Measurements from ENCODE around the gene FOSB.

FOSB gene

GRCh38 chr19:45470762-45471081 lies 2.9 kb downstream of the FOSB start:
- no peak for TF ChIP-seq TAF1 (IDR thresholded peaks at IDR 0.05; ENCODE audit: low read depth)
- no peak for TF ChIP-seq ZBTB7A (IDR thresholded peaks at IDR 0.05; ENCODE audit: low read depth)
- no peak for TF ChIP-seq MAX (IDR thresholded peaks at IDR 0.05)
- no peak for TF ChIP-seq CEBPB (IDR thresholded peaks at IDR 0.05)
- TF ChIP-seq EP300 (IDR thresholded peaks at IDR 0.05; ENCODE audit: borderline replicate concordance), result no peak
- TF ChIP-seq TCF12 (IDR thresholded peaks at IDR 0.05; ENCODE audit: low read depth), result no peak
- TF ChIP-seq TEAD4 (IDR thresholded peaks at IDR 0.05), result no peak
- no peak for TF ChIP-seq USF1 (IDR thresholded peaks at IDR 0.05)
- TF ChIP-seq CREB1 (IDR thresholded peaks at IDR 0.05; ENCODE audit: low read depth), result no peak
- no peak for TF ChIP-seq EGR1 (IDR thresholded peaks at IDR 0.05)
- TF ChIP-seq RAD21 (IDR thresholded peaks at IDR 0.05; ENCODE audit: low read depth), result no peak
- TF ChIP-seq NFIC (IDR thresholded peaks at IDR 0.05), result no peak
- no peak for TF ChIP-seq REST (IDR thresholded peaks at IDR 0.05; ENCODE audit: low read depth)
- no peak for TF ChIP-seq YY1 (IDR thresholded peaks at IDR 0.05; ENCODE audit: low read depth)

GRCh38 chr19:45471111-45471930 lies 3.5 kb downstream of the FOSB start:
- TF ChIP-seq RAD21 (IDR thresholded peaks at IDR 0.05; ENCODE audit: low read depth) (no peak), NFIC (IDR thresholded peaks at IDR 0.05) (no peak), FOXM1 (IDR thresholded peaks at IDR 0.05; ENCODE audit: borderline replicate concordance, low read depth) (no peak), CREB1 (IDR thresholded peaks at IDR 0.05; ENCODE audit: low read depth) (no peak), ZBTB7A (IDR thresholded peaks at IDR 0.05; ENCODE audit: low read depth) (no peak), TAF1 (IDR thresholded peaks at IDR 0.05; ENCODE audit: low read depth) (no peak), EP300 (IDR thresholded peaks at IDR 0.05; ENCODE audit: borderline replicate concordance) (no peak), CEBPB (IDR thresholded peaks at IDR 0.05) (no peak), TCF12 (IDR thresholded peaks at IDR 0.05; ENCODE audit: low read depth) (no peak), USF1 (IDR thresholded peaks at IDR 0.05) (no peak), REST (IDR thresholded peaks at IDR 0.05; ENCODE audit: low read depth) (no peak), TEAD4 (IDR thresholded peaks at IDR 0.05) (no peak), MAX (IDR thresholded peaks at IDR 0.05) (no peak), EGR1 (IDR thresholded peaks at IDR 0.05) (no peak), YY1 (IDR thresholded peaks at IDR 0.05; ENCODE audit: low read depth) (no peak)

- TF ChIP-seq TAF1 (IDR thresholded peaks at IDR 0.05; ENCODE audit: low read depth) (no peak), ZBTB7A (IDR thresholded peaks at IDR 0.05; ENCODE audit: low read depth) (no peak), MAX (IDR thresholded peaks at IDR 0.05) (no peak), TCF12 (IDR thresholded peaks at IDR 0.05; ENCODE audit: low read depth) (no peak), RAD21 (IDR thresholded peaks at IDR 0.05; ENCODE audit: low read depth) (no peak), YY1 (IDR thresholded peaks at IDR 0.05; ENCODE audit: low read depth) (no peak), USF1 (IDR thresholded peaks at IDR 0.05) (no peak), EGR1 (IDR thresholded peaks at IDR 0.05) (no peak), CREB1 (IDR thresholded peaks at IDR 0.05; ENCODE audit: low read depth) (no peak), REST (IDR thresholded peaks at IDR 0.05; ENCODE audit: low read depth) (no peak), FOXM1 (IDR thresholded peaks at IDR 0.05; ENCODE audit: borderline replicate concordance, low read depth) (no peak), TEAD4 (IDR thresholded peaks at IDR 0.05) (no peak), NFIC (IDR thresholded peaks at IDR 0.05) (no peak), EP300 (IDR thresholded peaks at IDR 0.05; ENCODE audit: borderline replicate concordance) (no peak), CEBPB (IDR thresholded peaks at IDR 0.05) (no peak)
These were observed 4.3 kb downstream of the FOSB start for GRCh38 chr19:45471931-45472562.
